HG02759 (cell line): ENCODE measurements around the gene B4GALT1.

Experiments used
- ATAC-seq: cut with Tn5 transposase; IDR thresholded peaks from one replicate; pipeline ENCODE4 v1.9.1; 2021; ENCODE audit warnings: mild to moderate bottlenecking, moderate library complexity; ENCODE audit not compliant: unreplicated experiment

The B4GALT1 gene

GRCh38 chr9:33125871-33126823 lies 41.0 kb downstream of the B4GALT1 start:
- ATAC-seq: peak; percentile 43

GRCh38 chr9:33125461-33125860 lies 41.7 kb downstream of the B4GALT1 start:
- ATAC-seq: no peak

GRCh38 chr9:33124751-33125381 lies 42.3 kb downstream of the B4GALT1 start:
- ATAC-seq: peak; percentile 65

GRCh38 chr9:33124046-33124445 lies 43.1 kb downstream of the B4GALT1 start:
- no peak for ATAC-seq

- no peak for ATAC-seq
Observed at GRCh38 chr9:33123407-33124031, 43.6 kb downstream of the B4GALT1 start.

GRCh38 chr9:33120620-33121019 lies 46.5 kb downstream of the B4GALT1 start:
- ATAC-seq: no peak

- ATAC-seq: no peak
Observed at GRCh38 chr9:33117796-33118195, 49.3 kb downstream of the B4GALT1 start.

GRCh38 chr9:33117306-33117705 lies 49.8 kb downstream of the B4GALT1 start:
- ATAC-seq: no peak

GRCh38 chr9:33116860-33117259 lies 50.3 kb downstream of the B4GALT1 start:
- peak; percentile 54 for ATAC-seq

GRCh38 chr9:33114746-33115145 lies 52.4 kb downstream of the B4GALT1 start:
- ATAC-seq: no peak

- ATAC-seq: no peak
Observed at GRCh38 chr9:33113799-33114547, 53.2 kb downstream of the B4GALT1 start.

GRCh38 chr9:33112094-33112493 lies 55.0 kb downstream of the B4GALT1 start:
- ATAC-seq: no peak

- no peak for ATAC-seq
Observed at GRCh38 chr9:33111631-33112030, 55.5 kb downstream of the B4GALT1 start.

- no peak for ATAC-seq
Observed at GRCh38 chr9:33110686-33111085, 56.5 kb downstream of the B4GALT1 start.

- no peak for ATAC-seq
Observed at GRCh38 chr9:33109850-33110595, 57.1 kb downstream of the B4GALT1 start.

- no peak for ATAC-seq
Observed at GRCh38 chr9:33109097-33109496, 58.0 kb downstream of the B4GALT1 start.

- no peak for ATAC-seq
Observed at GRCh38 chr9:33108472-33108871, 58.7 kb downstream of the B4GALT1 start.

GRCh38 chr9:33107762-33108161 lies 59.4 kb downstream of the B4GALT1 start:
- ATAC-seq: no peak

- no peak for ATAC-seq
Observed at GRCh38 chr9:33106827-33107621, 60.1 kb downstream of the B4GALT1 start.
